K562 (cell line): ENCODE measurements around the gene ADM5. TPM values are rescaled to one million over a fixed set of nuclear protein-coding genes. Genes with fewer than 3 reads are reported as not detected.

ENCODE experiments used
- BRD4 ChIP-seq: fragments of 200-600 bp; sonication (generic); IDR thresholded peaks from 2 replicates; pipeline ENCODE4 v1.6.1; 2017; ENCODE audit warnings: inconsistent platforms
- CHD1 ChIP-seq: fragments of 200-600 bp; sonication (generic); IDR thresholded peaks from one replicate; pipeline ENCODE4 v1.6.1; 2012; ENCODE audit warnings: mild to moderate bottlenecking, moderate library complexity, low read length, inconsistent platforms
- MTA2 ChIP-seq: fragments of 450-650 bp; IDR thresholded peaks from 2 replicates; pipeline ENCODE4 v1.6.1; 2016; ENCODE audit warnings: low read depth
- PHF21A ChIP-seq: fragments of 450-650 bp; IDR thresholded peaks from 2 replicates; pipeline ENCODE4 v1.6.1; 2017; ENCODE audit warnings: low read depth, borderline replicate concordance
- RNF2 ChIP-seq: sonication (generic); IDR thresholded peaks from 2 replicates; pipeline ENCODE4 v1.6.1; 2016
- RUNX1 ChIP-seq: sonication (generic); IDR thresholded peaks from 2 replicates; pipeline ENCODE4 v1.6.1; 2016; ENCODE audit warnings: antibody characterized with exemption, low read depth
- SRF ChIP-seq, 2 experiments: fragments of 250-450, 450-650 bp in 1 of 2; sonication (Bioruptor Pico) in 1 of 2; sonication (generic) in 1 of 2; formaldehyde crosslinking; IDR thresholded peaks; 2 replicates each; pipeline versions ENCODE4 v1.5.0 to v1.5.1; 2020 to 2022; ENCODE audit warnings: mild to moderate bottlenecking in 1 of 2, missing genetic modification reagents in 1 of 2
- TAF15 ChIP-seq: fragments of 200-400 bp; formaldehyde crosslinking; IDR thresholded peaks from 2 replicates; pipeline ENCODE4 v1.6.1; 2017; ENCODE audit warnings: mild to moderate bottlenecking, low read depth, low read length, moderate library complexity
- TEAD1 ChIP-seq, 2 experiments: fragments of 450-650 bp in 1 of 2; sonication (generic) in 1 of 2; formaldehyde crosslinking; IDR thresholded peaks; 2 replicates each; pipeline versions ENCODE4 v1.4.0 to v1.8.0; 2020 to 2022; ENCODE audit warnings: mild to moderate bottlenecking in 2 of 2, missing genetic modification reagents in 1 of 2
- U2AF1 ChIP-seq: fragments of 200-400 bp; formaldehyde crosslinking; optimal IDR thresholded peaks from 2 replicates; pipeline ENCODE3; 2017; ENCODE audit warnings: mild to moderate bottlenecking, low read depth, low read length, moderate library complexity
- YBX1 ChIP-seq: fragments of 450-650 bp; IDR thresholded peaks from 2 replicates; pipeline ENCODE4 v1.7.1; 2016; ENCODE audit warnings: mild to moderate bottlenecking
- ZKSCAN8 ChIP-seq: fragments of 200-800 bp; sonication (Bioruptor generic); IDR thresholded peaks from 2 replicates; pipeline ENCODE4 v1.6.1; 2016; ENCODE audit warnings: missing genetic modification characterization, missing compliant biosample characterization
- ZNF316 ChIP-seq: fragments of 450-650 bp; IDR thresholded peaks from 2 replicates; pipeline ENCODE4 v1.6.1; 2016
- ZSCAN32 ChIP-seq: fragments of 450-650 bp; formaldehyde crosslinking; IDR thresholded peaks from 2 replicates; pipeline ENCODE4 v1.4.0; 2020; ENCODE audit warnings: mild to moderate bottlenecking, moderate library complexity
- polyA plus RNA-seq, 8 experiments: library from polyadenylated mRNA; depleted of rRNA in 4 of 8; stranded (reverse) in 5 of 8; unstranded in 3 of 8; fragments of >200 nt; fragmentation: Nextera tagmentation in 2 of 8; fragmentation: Illumina TruSeq in 1 of 8; extraction: Ambion mirVana in 2 of 8; extraction: Trizol in 1 of 8; gene quantifications; 2 replicates each; pipeline versions ENCODE4 v1.2.1 to v1.2.3, GENCODE V29; 2011 to 2014; ENCODE audit warnings: inconsistent platforms in 1 of 8, missing spikeins in 1 of 8
- total RNA-seq, 7 experiments: library from RNA; depleted of rRNA in 6 of 7; stranded (reverse); fragments of >200 nt in 6 of 7; fragmentation: Illumina TruSeq in 2 of 7; extraction: Trizol in 2 of 7; gene quantifications; 2 replicates each; pipeline versions ENCODE4 v1.2.1 to v1.2.3, GENCODE V29; 2011 to 2021; ENCODE audit warnings: low replicate concordance in 1 of 7
- TF ChIP-seq, protein P1 (sequence below), 2 experiments: fragments of 450-650 bp in 1 of 2; sonication (generic) in 1 of 2; formaldehyde crosslinking in 1 of 2; IDR thresholded peaks; 2 replicates each; pipeline versions ENCODE4 v1.7.1 to v1.9.0; 2016 to 2022; ENCODE audit warnings: inconsistent platforms in 1 of 2, mild to moderate bottlenecking in 1 of 2, missing genetic modification reagents in 1 of 2
- TF ChIP-seq, protein P2 (sequence below): IDR thresholded peaks from 2 replicates; pipeline ENCODE4 v1.6.1; 2016; ENCODE audit warnings: missing genetic modification characterization, missing compliant biosample characterization
- TF ChIP-seq, protein P3 (sequence below): sonication (generic); formaldehyde crosslinking; IDR thresholded peaks from 2 replicates; pipeline ENCODE4 v1.8.0; 2022; ENCODE audit warnings: missing genetic modification reagents, mild to moderate bottlenecking, moderate library complexity, borderline replicate concordance

ADM5 gene
- total and polyA plus RNA-seq, 9 of the 15 experiments (the other 6 are each of a cell fraction or from before 2014, with no cell fraction given), result 0.13 to 8.4 (median 2.0) TPM; not detected in 1

DNA sequence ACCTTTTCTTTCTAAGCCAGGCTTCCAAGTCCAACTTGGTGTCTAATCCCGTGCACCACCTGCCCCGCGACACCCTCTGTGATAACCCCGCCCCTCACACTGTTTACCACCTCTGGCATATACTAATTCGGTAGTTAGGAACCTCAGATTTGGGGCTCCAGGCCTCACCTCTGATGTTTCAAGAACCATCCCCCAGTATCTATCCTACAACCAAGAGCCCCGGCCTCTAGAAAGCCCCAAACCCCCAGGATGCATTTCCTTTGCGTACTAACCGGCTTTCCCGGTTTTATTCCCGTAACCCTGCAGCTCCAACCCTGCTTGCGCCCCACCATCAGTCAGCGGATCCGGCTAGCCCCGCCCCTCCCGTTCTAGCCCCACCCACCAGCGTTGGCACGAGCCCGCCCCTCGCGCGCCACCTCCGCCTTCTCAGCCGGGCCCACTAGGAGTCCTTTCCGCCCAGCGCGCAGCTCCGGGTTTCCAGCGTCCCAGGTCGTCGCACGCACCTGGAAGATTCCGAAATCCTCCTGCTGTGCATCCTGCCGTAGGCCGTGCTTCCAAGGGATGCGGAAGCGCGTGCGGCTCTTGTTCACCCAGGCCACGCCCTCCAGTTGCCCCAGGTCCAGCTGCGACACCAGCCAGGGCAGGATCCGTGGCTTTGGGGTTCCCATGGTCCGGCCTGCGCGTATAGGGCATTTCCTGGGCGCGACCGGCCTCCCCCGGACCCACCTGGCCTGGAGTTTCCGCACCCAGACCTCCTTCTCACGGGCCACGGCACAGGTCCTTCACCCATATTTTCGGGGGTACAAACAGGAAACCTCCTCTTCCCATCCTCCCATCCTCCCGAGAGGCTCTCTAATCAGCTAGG, 25.0 kb upstream of the ADM5 start (continued):
- TF ChIP-seq, protein P1, sequence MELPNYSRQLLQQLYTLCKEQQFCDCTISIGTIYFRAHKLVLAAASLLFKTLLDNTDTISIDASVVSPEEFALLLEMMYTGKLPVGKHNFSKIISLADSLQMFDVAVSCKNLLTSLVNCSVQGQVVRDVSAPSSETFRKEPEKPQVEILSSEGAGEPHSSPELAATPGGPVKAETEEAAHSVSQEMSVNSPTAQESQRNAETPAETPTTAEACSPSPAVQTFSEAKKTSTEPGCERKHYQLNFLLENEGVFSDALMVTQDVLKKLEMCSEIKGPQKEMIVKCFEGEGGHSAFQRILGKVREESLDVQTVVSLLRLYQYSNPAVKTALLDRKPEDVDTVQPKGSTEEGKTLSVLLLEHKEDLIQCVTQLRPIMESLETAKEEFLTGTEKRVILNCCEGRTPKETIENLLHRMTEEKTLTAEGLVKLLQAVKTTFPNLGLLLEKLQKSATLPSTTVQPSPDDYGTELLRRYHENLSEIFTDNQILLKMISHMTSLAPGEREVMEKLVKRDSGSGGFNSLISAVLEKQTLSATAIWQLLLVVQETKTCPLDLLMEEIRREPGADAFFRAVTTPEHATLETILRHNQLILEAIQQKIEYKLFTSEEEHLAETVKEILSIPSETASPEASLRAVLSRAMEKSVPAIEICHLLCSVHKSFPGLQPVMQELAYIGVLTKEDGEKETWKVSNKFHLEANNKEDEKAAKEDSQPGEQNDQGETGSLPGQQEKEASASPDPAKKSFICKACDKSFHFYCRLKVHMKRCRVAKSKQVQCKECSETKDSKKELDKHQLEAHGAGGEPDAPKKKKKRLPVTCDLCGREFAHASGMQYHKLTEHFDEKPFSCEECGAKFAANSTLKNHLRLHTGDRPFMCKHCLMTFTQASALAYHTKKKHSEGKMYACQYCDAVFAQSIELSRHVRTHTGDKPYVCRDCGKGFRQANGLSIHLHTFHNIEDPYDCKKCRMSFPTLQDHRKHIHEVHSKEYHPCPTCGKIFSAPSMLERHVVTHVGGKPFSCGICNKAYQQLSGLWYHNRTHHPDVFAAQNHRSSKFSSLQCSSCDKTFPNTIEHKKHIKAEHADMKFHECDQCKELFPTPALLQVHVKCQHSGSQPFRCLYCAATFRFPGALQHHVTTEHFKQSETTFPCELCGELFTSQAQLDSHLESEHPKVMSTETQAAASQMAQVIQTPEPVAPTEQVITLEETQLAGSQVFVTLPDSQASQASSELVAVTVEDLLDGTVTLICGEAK (IDR thresholded peaks at IDR 0.05), result 0 out of 2 replicates have a peak, but pooled peaks have one; percentile 25
- TF ChIP-seq, protein P1 (CRISPR knock-in tag; IDR thresholded peaks at IDR 0.05), result no peak
- TF ChIP-seq CHD1, result no peak
- TF ChIP-seq U2AF1, result no peak
- TF ChIP-seq PHF21A, result no peak
- TF ChIP-seq TEAD1 (CRISPR knock-in tag; IDR thresholded peaks at IDR 0.05), result no peak
- TF ChIP-seq TAF15, result no peak
- TF ChIP-seq BRD4, result no peak
- TF ChIP-seq, protein P2, sequence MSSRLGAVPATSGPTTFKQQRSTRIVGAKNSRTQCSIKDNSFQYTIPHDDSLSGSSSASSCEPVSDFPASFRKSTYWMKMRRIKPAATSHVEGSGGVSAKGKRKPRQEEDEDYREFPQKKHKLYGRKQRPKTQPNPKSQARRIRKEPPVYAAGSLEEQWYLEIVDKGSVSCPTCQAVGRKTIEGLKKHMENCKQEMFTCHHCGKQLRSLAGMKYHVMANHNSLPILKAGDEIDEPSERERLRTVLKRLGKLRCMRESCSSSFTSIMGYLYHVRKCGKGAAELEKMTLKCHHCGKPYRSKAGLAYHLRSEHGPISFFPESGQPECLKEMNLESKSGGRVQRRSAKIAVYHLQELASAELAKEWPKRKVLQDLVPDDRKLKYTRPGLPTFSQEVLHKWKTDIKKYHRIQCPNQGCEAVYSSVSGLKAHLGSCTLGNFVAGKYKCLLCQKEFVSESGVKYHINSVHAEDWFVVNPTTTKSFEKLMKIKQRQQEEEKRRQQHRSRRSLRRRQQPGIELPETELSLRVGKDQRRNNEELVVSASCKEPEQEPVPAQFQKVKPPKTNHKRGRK (tag), result no peak
- peak in 1 of 2 experiments; percentile 12; a peak in 1 of 4 replicates for TF ChIP-seq SRF (CRISPR knock-in tag; IDR thresholded peaks at IDR 0.05)
- TF ChIP-seq RNF2, result no peak
- no peak for TF ChIP-seq MTA2
- no peak for TF ChIP-seq ZKSCAN8 (CRISPR knock-in tag)
- TF ChIP-seq, protein P3, sequence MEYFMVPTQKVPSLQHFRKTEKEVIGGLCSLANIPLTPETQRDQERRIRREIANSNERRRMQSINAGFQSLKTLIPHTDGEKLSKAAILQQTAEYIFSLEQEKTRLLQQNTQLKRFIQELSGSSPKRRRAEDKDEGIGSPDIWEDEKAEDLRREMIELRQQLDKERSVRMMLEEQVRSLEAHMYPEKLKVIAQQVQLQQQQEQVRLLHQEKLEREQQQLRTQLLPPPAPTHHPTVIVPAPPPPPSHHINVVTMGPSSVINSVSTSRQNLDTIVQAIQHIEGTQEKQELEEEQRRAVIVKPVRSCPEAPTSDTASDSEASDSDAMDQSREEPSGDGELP (CRISPR knock-in tag), result peak; percentile 89
- no peak for TF ChIP-seq ZNF316
- TF ChIP-seq ZSCAN32 (CRISPR knock-in tag), result 0 out of 2 replicates have a peak, but pooled peaks have one; percentile 43
- TF ChIP-seq RUNX1, result no peak
- no peak for TF ChIP-seq YBX1
